ENCODE results near the gene PACS2. TPM values are rescaled to one million over a fixed set of nuclear protein-coding genes. Genes with fewer than 3 reads are reported as not detected.

PACS2 gene
- total and polyA plus RNA-seq, 2 of the 8 experiments (the other 6 are each of a cell fraction or from before 2014, with no cell fraction given) = 38.0 to 62.8 TPM

DNA sequence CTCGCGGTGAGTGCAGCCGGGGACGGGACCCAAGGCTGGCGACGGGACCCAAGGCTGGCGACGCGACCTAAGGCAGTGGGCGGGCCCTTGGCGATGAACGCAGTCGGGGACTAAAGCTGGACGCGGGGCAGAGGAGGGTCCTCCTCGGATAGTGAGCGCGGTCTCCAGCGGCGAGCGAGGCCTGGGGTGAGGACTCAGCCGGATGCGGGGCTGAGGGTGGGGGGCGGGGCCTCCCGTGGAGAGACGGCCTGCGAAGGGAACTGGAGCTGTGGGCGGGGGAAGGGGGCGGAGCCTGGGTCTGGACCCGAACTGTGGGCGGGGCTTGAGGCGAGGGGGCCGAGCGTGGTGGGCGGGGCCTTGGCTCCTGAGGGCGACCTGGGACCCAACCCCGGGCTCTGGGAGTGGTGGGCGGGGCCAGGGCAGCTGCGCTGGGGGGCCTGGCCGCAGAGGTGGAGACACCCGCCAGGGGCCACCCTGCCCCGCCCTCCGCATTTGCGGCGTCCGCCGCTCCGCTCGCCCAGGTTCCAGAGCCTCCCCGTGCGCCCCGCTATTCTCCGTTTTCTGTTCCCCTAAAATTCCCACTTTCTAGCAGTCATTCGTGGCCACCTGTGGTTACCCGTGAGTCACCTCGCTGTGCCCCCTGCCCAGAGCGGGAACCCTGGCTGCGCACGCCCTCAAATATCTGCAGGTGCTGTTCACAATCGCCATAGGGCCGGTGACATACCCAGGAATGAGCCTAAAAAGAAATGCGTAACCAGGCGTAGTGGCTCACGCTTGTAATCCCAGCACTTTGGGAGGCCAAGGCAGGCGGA lies 13.2 kb upstream of the PACS2 start (continued):
- TF ChIP-seq POLR2A (IDR thresholded peaks at IDR 0.05; ENCODE audit: control extremely low read depth in 1 of 2, low read depth in 2 of 2, low read length in 2 of 2) = 0 out of 3 replicates have a peak, but pooled peaks of 1 of the 2 experiments have one; percentile 8
- TF ChIP-seq POU5F1 (IDR thresholded peaks at IDR 0.05; ENCODE audit: low read depth, low read length) = no peak
- no peak for TF ChIP-seq GABPA (IDR thresholded peaks at IDR 0.05; ENCODE audit: borderline replicate concordance, insufficient read depth, low read length)
- TF ChIP-seq RNF2 (IDR thresholded peaks at IDR 0.05; ENCODE audit: borderline replicate concordance, low read depth, low read length, missing control alignments, poor library complexity, severe bottlenecking) = no peak
- TF ChIP-seq CHD2 (IDR thresholded peaks at IDR 0.05; ENCODE audit: low read length) = no peak
- TF ChIP-seq POLR2AphosphoS5 (IDR thresholded peaks at IDR 0.05; ENCODE audit: low read depth, low read length) = no peak
- 0 out of 2 replicates have a peak, but pooled peaks have one; percentile 6 for TF ChIP-seq TAF1 (IDR thresholded peaks at IDR 0.05; ENCODE audit: low read depth, low read length)
- no peak; the same call in 1 of the 2 replicates for TF ChIP-seq PHF8 (conservative IDR thresholded peaks at IDR 0.05; ENCODE audit: low read depth, low read length)
- TF ChIP-seq CREB1 (IDR thresholded peaks at IDR 0.05) = peak; percentile 31; the same call in 1 of the 2 replicates
- no peak for TF ChIP-seq RAD21 (IDR thresholded peaks at IDR 0.05 in 1 of 2, conservative IDR thresholded peaks at IDR 0.05 in 1 of 2; ENCODE audit: low read depth in 2 of 2, low read length in 2 of 2)
- TF ChIP-seq TCF12 (IDR thresholded peaks at IDR 0.05; ENCODE audit: low read depth, low read length) = no peak
- TF ChIP-seq, protein P1, sequence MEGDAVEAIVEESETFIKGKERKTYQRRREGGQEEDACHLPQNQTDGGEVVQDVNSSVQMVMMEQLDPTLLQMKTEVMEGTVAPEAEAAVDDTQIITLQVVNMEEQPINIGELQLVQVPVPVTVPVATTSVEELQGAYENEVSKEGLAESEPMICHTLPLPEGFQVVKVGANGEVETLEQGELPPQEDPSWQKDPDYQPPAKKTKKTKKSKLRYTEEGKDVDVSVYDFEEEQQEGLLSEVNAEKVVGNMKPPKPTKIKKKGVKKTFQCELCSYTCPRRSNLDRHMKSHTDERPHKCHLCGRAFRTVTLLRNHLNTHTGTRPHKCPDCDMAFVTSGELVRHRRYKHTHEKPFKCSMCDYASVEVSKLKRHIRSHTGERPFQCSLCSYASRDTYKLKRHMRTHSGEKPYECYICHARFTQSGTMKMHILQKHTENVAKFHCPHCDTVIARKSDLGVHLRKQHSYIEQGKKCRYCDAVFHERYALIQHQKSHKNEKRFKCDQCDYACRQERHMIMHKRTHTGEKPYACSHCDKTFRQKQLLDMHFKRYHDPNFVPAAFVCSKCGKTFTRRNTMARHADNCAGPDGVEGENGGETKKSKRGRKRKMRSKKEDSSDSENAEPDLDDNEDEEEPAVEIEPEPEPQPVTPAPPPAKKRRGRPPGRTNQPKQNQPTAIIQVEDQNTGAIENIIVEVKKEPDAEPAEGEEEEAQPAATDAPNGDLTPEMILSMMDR (IDR thresholded peaks at IDR 0.05; ENCODE audit: control extremely low read depth in 1 of 3, insufficient read depth in 1 of 3, low read depth in 1 of 3, low read length in 3 of 3) = no peak
- no peak for TF ChIP-seq SUZ12 (IDR thresholded peaks at IDR 0.05; ENCODE audit: low read length)

All from H1 (cell line).